ENCODE results near the gene GIPC3. TPM values are rescaled to one million over a fixed set of nuclear protein-coding genes. Genes with fewer than 3 reads are reported as not detected.
A peak's percentile ranks its signal among the peaks of the same experiment; 100 is the strongest.

Gene GIPC3
- total RNA-seq, 1 donor from 2014 or later: not detected

- H3K9me3 Mint-ChIP-seq: no peaks in the 10 kb centered on the region
- no peaks in the 10 kb centered on the region for H3K4me1 ChIP-seq
- H3K79me2 ChIP-seq (ENCODE audit: low read depth): no peaks in the 10 kb centered on the region
- TF ChIP-seq EZH2 (IDR thresholded peaks at IDR 0.05) (no peak), EZH2phosphoT487 (IDR thresholded peaks at IDR 0.05) (no peak), CTCF (IDR thresholded peaks at IDR 0.05) (no peak)
- no peak overlapping the region for H3K4me3 ChIP-seq
- H3K27ac Mint-ChIP-seq: peak overlapping the region; percentile 46
- H3K4me1 Mint-ChIP-seq: peaks cover 13% of the 10 kb centered on the region
- no peak overlapping the region for H3K4me2 ChIP-seq
- H3K9ac ChIP-seq: no peak overlapping the region
- peaks cover 6% of the 10 kb centered on the region for H3F3A ChIP-seq (ENCODE audit: low read depth)
- peaks cover 12% of the 10 kb centered on the region for H3K27me3 Mint-ChIP-seq (ENCODE audit: insufficient read depth, low read depth)
- H3K36me3 ChIP-seq: no peaks in the 10 kb centered on the region
- H3K4me3 Mint-ChIP-seq: peak overlapping the region; percentile 21
- peaks cover 13% of the 10 kb centered on the region for H3K36me3 Mint-ChIP-seq
- no peak for DNase-seq (ENCODE audit: low spot score)
- H3K27me3 ChIP-seq: no peaks in the 10 kb centered on the region
- H3K27ac ChIP-seq: no peak overlapping the region
- H4K20me1 ChIP-seq (ENCODE audit: low read depth): peaks cover 31% of the 10 kb centered on the region
- H3K9me3 ChIP-seq (ENCODE audit: low read depth): no peaks in the 10 kb centered on the region
- H2AFZ ChIP-seq (replicated peaks): no peak overlapping the region
Measured at GRCh38 chr19:3538258-3538929, 46.9 kb upstream of the GIPC3 start.

GRCh38 chr19:3538965-3539755 lies 46.1 kb upstream of the GIPC3 start, which contains the start of gene TEKTIP1:
Gene TEKTIP1 (plus strand): TSS chr19:3539174. CDS start chr19:3539178, 4 bp downstream.
- peak within 1 kb of the TSS; percentile 30 for H3K4me3 Mint-ChIP-seq
- Histone ChIP-seq H3K27ac (no peak within 1 kb of the TSS), H3K4me1 (no peaks in the 10 kb centered on the region), H3K9ac (no peak within 1 kb of the TSS), H3F3A (ENCODE audit: low read depth) (peaks cover 6% of the 10 kb centered on the region), H3K36me3 (no peaks in the 10 kb centered on the region), H3K4me3 (no peak within 1 kb of the TSS), H4K20me1 (ENCODE audit: low read depth) (peaks cover 33% of the 10 kb centered on the region), H2AFZ (replicated peaks) (no peak within 1 kb of the TSS), H3K79me2 (ENCODE audit: low read depth) (no peaks in the 10 kb centered on the region), H3K27me3 (no peaks in the 10 kb centered on the region), H3K9me3 (ENCODE audit: low read depth) (no peaks in the 10 kb centered on the region), H3K4me2 (no peak within 1 kb of the TSS)
- no peaks in the 10 kb centered on the region for H3K9me3 Mint-ChIP-seq
- peaks cover 12% of the 10 kb centered on the region for H3K27me3 Mint-ChIP-seq (ENCODE audit: insufficient read depth, low read depth)
- H3K36me3 Mint-ChIP-seq: peaks cover 10% of the 10 kb centered on the region
- TF ChIP-seq CTCF (IDR thresholded peaks at IDR 0.05) (no peak), EZH2 (IDR thresholded peaks at IDR 0.05) (no peak), EZH2phosphoT487 (IDR thresholded peaks at IDR 0.05) (no peak)
- H3K27ac Mint-ChIP-seq: peak within 1 kb of the TSS; percentile 46
- peak; percentile 41 for DNase-seq (ENCODE audit: low spot score)
- H3K4me1 Mint-ChIP-seq: peaks cover 13% of the 10 kb centered on the region

- Mint-ChIP-seq H3K4me3 (peak overlapping the region; percentile 30), H3K9me3 (no peaks in the 10 kb centered on the region), H3K4me1 (peaks cover 13% of the 10 kb centered on the region), H3K27ac (no peak overlapping the region), H3K27me3 (ENCODE audit: insufficient read depth, low read depth) (peaks cover 12% of the 10 kb centered on the region), H3K36me3 (peaks cover 8% of the 10 kb centered on the region)
- no peaks in the 10 kb centered on the region for H3K4me1 ChIP-seq
- H3K27me3 ChIP-seq: no peaks in the 10 kb centered on the region
- DNase-seq (ENCODE audit: low spot score): no peak
- no peak overlapping the region for H3K9ac ChIP-seq
- H3K4me2 ChIP-seq: no peak overlapping the region
- H4K20me1 ChIP-seq (ENCODE audit: low read depth): peaks cover 37% of the 10 kb centered on the region
- H2AFZ ChIP-seq (replicated peaks): no peak overlapping the region
- H3K4me3 ChIP-seq: no peak overlapping the region
- no peaks in the 10 kb centered on the region for H3K9me3 ChIP-seq (ENCODE audit: low read depth)
- H3K79me2 ChIP-seq (ENCODE audit: low read depth): no peaks in the 10 kb centered on the region
- H3K27ac ChIP-seq: no peak overlapping the region
- peaks cover 6% of the 10 kb centered on the region for H3F3A ChIP-seq (ENCODE audit: low read depth)
- TF ChIP-seq EZH2phosphoT487 (IDR thresholded peaks at IDR 0.05) (no peak), CTCF (IDR thresholded peaks at IDR 0.05) (no peak), EZH2 (IDR thresholded peaks at IDR 0.05) (no peak)
- H3K36me3 ChIP-seq: no peaks in the 10 kb centered on the region
Measured at GRCh38 chr19:3539756-3540118, 45.5 kb upstream of the GIPC3 start.

Measured in neural progenitor cell (in vitro differentiated cells).